Thyroid gland (tissue), 4 donors: ENCODE data around the gene MICOS13.

Source experiments
- POLR2A ChIP-seq, 2 donors: fragments of 450-650 bp; IDR thresholded peaks; one replicate each; pipeline ENCODE4 v1.6.1; 2017; ENCODE audit warnings: antibody characterized with exemption in 2 of 2, mild to moderate bottlenecking in 2 of 2, moderate library complexity in 1 of 2
- TF ChIP-seq, protein P1 (sequence below), 6 experiments: fragments of 200-600 bp in 3 of 6; fragments of 450-650 bp in 3 of 6; sonication (generic) in 3 of 6; IDR thresholded peaks; one replicate each; pipeline ENCODE4 v1.5.1; 2016 to 2019; ENCODE audit warnings: antibody characterized with exemption in 6 of 6, mild to moderate bottlenecking in 2 of 6, inconsistent platforms in 1 of 6, moderate library complexity in 1 of 6

DNA sequence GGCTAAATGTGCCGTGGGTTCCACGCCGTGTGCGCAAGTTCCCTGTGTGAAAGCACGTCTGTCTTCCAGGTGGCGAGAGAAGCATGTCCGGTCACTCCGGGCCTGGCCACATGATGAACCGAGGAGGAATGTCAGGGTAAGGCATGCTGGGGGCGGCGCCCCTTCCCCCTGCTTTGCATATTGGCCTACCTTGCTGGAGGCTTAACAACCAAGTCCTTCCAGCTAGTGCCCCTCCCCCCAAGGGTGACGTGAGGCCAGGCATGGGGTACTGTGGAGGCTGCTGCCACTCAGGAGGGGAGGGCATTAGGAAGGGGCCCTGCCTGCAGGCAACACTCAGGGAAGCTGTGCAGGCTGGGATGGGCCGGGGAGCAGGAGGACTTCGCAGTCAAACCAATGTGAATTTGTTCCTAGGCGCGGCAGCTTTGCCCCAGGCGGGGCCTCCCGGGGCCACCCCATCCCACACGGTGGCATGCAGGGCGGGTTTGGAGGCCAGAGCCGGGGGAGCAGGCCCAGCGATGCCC, 12.5 kb downstream of the MICOS13 start:
- TF ChIP-seq, protein P1, sequence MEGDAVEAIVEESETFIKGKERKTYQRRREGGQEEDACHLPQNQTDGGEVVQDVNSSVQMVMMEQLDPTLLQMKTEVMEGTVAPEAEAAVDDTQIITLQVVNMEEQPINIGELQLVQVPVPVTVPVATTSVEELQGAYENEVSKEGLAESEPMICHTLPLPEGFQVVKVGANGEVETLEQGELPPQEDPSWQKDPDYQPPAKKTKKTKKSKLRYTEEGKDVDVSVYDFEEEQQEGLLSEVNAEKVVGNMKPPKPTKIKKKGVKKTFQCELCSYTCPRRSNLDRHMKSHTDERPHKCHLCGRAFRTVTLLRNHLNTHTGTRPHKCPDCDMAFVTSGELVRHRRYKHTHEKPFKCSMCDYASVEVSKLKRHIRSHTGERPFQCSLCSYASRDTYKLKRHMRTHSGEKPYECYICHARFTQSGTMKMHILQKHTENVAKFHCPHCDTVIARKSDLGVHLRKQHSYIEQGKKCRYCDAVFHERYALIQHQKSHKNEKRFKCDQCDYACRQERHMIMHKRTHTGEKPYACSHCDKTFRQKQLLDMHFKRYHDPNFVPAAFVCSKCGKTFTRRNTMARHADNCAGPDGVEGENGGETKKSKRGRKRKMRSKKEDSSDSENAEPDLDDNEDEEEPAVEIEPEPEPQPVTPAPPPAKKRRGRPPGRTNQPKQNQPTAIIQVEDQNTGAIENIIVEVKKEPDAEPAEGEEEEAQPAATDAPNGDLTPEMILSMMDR (IDR thresholded peaks at IDR 0.05): no peak
- TF ChIP-seq POLR2A (IDR thresholded peaks at IDR 0.05): no peak
